ENCODE measurements around the gene CD300LG.
"Not testable (repeated sequence)": the region's sequence is repeated elsewhere in the genome, so short reads cannot be mapped to it uniquely, and the experiment has no call there.

The CD300LG gene

GRCh38 chr17:43857141-43857540 lies 10.2 kb downstream of the CD300LG start:
- DNase-seq, result no peak

GRCh38 chr17:43857957-43858600 lies 11.1 kb downstream of the CD300LG start:
- no peak for DNase-seq

- DNase-seq, result no peak
Observed at GRCh38 chr17:43860077-43860725, 13.2 kb downstream of the CD300LG start.

DNA sequence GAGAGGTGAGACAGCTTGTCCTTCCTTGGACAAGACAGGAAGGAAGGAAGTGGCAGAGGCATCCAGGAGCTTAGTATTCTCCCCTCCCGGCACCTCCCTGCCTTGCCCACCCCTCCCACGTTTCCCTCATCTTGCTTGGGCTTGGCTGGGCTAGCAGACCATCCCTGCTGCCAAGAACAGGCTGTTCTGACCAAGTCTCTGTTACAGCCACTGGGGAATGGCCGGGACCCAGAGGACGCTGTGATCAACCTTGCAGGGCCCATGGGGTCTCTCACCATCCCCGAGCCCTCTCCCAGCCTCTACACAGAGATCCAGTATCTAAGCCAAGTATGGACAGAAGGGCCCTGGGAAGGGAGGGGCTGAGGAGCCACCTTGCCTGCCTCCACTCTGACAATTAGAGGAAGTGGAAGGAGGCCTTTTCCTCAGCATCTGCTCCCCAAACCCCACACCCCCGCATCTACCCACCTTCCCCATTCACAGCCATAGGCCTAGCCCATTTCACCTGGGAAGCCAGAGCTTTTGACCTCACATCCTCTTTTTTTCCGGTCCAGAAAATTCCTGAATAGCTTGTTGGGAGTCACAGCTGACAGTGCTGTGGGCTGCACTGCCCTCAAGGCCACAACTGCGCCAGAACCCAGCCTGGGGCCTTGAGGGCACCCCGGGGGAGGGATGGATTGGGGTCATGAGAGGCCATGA lies 14.1 kb downstream of the CD300LG start:
- DNase-seq, result no peak

DNA sequence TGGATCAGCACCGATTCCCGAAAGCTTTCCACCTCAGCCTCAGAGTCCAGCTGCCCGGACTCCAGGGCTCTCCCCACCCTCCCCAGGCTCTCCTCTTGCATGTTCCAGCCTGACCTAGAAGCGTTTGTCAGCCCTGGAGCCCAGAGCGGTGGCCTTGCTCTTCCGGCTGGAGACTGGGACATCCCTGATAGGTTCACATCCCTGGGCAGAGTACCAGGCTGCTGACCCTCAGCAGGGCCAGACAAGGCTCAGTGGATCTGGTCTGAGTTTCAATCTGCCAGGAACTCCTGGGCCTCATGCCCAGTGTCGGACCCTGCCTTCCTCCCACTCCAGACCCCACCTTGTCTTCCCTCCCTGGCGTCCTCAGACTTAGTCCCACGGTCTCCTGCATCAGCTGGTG lies 15.0 kb downstream of the CD300LG start:
- no peak for DNase-seq

DNA sequence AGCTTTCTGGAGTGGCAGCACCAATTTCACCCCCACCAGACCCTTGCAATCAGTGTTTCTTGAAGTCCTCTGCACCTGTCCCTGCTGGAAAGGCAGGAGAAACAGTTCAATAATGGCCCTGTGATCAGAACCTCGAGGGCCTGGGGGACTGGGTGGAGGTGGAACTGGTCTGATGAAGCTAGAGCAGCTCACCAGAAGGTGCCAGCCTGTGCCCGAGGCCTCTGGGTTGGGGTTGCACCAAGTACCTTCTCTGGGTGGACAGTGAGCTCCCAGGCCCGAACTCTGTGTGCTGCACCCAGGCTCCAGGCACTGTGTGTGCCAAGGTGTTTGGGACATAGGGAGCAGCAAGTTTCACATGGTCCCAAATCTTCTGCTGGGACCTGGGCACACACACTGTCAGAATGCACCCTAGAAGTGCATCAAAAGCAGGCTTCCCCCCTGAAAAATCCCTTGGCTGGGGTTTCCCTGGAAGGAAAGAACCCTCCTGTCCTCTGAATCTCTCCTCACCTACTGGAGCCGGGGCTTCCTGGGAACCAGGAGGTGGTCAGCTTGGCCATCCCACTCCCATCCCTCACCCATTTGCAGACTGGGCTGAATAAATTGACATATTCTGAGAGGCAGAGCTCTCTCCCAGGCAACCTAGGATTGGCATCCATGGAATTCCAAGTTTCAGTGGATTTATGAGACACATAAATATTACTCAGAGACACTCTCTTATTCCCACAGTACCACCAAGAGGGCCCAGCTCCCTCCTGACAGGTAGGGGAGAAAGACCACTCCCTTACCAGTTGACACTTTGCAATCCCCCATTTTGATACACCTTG lies 17.4 kb downstream of the CD300LG start:
- no peak for DNase-seq

DNA sequence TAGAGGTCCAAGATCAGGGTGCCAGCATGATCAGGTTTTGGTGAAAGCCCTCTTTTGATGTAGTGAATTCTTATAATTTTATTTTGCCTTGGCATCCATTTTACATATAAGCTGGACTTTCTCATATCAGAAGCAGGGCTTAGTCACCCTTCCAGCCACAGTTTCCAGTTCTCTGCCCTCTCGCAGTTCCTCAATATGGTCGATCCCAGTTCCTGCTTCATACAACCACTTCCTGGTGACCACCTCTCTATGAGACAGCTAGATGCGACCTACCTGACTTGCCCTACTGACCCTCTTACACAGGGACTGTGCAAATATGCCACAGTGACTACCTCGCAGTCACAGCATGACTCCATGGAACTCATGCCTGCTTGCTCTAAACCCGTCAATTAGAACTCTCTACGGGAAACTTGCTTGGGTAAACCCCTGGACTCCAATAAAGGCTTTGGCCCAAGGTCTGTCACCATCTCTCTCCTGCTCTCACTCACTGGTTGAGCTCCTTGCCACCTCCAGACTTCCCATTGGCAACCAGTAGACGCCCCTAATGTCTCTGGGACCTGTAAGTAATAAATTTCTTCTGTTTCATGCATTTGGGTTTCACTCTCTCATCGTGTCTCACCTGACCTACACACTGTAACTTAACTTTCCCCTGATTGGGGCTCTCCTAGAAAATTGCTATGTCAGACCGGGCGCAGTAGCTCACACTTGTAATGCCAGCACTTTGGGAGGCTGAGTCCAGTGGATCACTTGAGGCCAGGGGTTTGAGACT lies 21.4 kb downstream of the CD300LG start:
- DNase-seq, result no peak

DNA sequence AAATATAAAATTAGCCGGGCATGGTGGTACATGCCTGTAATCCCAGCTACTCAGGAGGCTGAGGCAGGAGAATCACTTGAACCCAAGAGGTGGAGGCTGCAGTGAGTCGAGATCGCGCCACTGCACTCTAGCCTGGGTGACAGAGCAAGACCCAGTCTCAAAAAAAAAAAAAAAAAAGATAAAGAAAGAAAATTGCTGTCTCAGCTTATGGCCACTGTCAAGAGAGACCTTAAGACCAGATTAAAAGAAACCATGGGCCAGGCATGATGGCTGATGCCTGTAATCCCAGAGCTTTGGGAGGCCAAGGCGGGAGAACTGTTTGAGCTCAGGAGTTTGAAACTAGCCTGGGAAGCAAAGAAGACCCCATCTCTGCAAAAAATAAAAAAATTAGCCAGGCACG lies 22.1 kb downstream of the CD300LG start:
- DNase-seq, result not testable (repeated sequence)

GRCh38 chr17:43871946-43872690 lies 25.1 kb downstream of the CD300LG start:
- DNase-seq, result no peak

GRCh38 chr17:43873091-43873490 lies 26.1 kb downstream of the CD300LG start:
- no peak for DNase-seq

GRCh38 chr17:43873815-43874214 lies 26.8 kb downstream of the CD300LG start:
- no peak for DNase-seq

GRCh38 chr17:43874293-43874692 lies 27.3 kb downstream of the CD300LG start:
- DNase-seq, result no peak

DNA sequence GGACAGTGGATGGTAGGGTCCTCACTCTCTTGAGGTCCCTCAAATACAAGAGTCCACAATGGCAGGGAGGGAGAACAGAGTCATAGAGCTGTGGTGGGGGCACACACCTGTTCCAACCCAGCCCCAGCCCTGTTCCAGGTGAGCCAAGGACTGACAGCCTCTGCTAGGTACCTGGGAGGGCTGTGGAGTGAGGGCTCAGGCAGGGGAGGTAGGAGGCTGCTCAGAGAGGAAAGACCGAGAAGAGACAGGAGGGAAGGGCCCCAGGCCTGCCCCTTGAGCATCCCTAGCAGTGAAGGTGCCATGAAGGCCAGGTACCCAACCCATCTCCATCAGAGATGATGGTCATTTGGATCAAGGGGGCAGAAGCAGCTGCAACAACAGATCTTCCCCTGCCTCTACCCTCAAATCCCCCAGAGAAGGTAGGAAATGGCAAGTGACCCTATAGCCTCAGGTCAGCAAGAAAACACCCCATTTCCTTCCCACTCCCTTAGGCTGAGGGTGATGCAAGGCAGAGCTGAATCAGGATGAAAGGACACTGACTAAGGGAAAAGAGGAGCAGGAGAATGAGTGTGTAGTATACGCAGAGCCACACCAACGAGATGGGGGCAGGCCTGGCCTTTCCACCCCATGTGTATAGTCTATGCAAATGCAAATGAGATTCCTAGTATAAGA lies 28.6 kb downstream of the CD300LG start:
- DNase-seq, result no peak

DNA sequence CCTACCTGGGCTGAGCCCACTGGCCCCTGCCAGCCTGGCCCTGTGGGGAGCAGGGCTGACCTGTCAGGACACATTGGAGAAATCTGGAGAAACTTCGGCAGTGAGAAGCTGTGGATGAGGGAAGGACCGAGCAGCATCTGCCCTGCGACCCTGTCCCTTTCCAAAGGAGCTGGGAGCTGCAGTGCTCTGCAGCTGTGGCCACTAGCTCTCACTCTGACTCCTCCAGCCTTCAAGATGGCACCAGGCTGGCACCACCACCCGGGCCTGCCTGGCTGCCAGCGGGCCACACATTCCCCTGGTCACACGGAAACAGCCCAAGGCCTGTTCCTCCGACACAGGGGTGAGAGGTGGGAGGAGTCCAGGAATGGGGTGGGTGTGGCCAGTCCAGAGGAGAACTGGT lies 30.1 kb downstream of the CD300LG start:
- DNase-seq, result no peak

DNA sequence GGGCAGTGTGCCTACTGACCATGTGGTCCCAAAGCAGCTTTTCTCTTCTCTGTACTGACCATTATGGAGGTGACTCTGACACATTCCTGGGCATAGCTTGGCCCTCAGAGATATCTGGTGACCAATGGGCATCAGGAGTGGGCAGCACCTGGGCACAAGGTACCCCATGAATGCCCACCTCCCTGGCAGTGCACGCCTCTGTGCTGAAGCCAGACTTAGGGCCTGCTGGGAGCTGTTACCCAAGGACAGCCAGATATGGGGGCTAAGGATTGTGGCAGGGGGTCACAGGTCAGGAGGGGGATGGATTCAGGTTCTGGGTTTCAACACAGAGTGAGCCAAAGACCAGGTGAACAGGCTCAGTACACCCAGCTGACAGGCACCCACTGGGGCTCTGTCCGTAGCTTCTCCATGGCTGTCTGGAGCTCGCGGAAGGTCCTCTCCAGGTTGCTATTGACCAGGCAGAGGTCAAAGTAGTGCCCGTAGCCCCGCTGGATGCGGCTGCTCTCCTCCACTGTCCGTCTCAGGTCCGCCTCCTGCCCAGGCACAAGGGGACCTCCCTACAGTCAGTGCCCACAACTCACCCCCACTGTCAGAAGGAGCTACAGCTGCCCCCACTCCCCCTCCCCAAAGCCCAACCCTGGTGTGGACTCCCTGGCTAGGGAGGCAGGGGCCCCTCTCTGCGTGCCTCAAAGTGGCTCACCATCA lies 30.6 kb downstream of the CD300LG start:
- no peak for DNase-seq

DNA sequence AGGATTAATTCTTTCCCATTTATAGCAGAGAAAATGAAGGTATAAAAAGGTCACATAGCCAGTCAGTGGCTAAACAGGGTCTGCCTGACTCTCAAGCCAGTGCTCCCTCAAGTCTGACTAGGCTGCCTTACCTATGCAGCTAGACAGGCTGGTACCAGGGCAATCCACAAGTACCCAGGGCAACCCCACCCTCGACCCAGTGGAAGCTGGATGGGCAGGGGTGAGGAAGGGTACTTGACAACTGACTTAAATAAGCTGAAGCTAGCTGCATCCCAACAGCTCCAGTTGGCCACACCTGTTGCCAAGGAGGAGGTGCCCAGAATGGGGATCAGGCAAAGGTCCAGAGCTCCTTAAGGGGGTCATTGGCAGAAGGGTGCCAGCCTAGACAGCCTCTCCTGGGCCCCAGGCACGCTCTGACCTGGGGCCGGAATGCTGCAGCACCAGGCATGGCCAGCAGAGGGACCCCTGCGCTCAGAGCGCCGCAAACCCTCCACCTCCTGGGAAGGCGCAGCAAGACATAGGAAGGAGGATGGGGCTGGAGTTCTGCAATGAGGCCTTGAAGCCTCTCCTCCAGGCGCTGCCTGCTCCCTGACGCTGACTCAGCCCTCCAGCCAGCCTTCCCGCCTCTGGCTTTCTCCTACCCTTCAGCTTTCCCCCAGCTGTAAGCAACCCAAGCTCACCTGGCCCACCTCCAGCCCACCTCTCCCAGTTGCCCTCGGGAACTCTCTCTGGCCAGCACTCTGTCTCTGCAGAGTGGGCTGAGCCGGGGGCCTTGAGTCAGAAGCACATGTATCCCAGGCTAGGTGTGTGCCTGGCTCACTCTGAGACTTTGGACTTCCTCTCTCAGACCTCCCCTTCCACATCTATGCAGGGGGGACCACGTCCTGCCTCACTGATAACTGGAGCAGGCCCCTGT lies 31.5 kb downstream of the CD300LG start:
- peak; percentile 87 for DNase-seq

GRCh38 chr17:43879723-43880419 lies 32.9 kb downstream of the CD300LG start:
- no peak for DNase-seq

GRCh38 chr17:43880420-43880991 lies 33.5 kb downstream of the CD300LG start:
- DNase-seq, result peak; percentile 74

Data from right hindlimb (tissue), 1 donor.